ENCODE data around the gene GNA15. TPM values are rescaled to one million over a fixed set of nuclear protein-coding genes. Genes with fewer than 3 reads are reported as not detected.
"Not testable (repeated sequence)": the region's sequence is repeated elsewhere in the genome, so short reads cannot be mapped to it uniquely, and the experiment has no call there.

GNA15 gene
- total RNA-seq, 2 experiments from 2014 or later, result 22.8 to 23.6 TPM

GRCh38 chr19:3201072-3201700, 65.4 kb downstream of the GNA15 start:
- Mint-ChIP-seq H3K4me1 (no peaks in the 10 kb centered on the region), H3K36me3 (ENCODE audit: low read depth) (peaks cover 2% of the 10 kb centered on the region), H3K4me3 (no peak overlapping the region), H3K27ac (no peak overlapping the region), H3K27me3 (no peaks in the 10 kb centered on the region), H3K9me3 (no peaks in the 10 kb centered on the region)
- POLR2A ChIA-PET, result no interaction called here
- CTCF ChIA-PET, result no interaction called here
- DNase-seq, result no peak

GRCh38 chr19:3201911-3202310, 66.1 kb downstream of the GNA15 start:
- ChIA-PET POLR2A (no interaction called here), CTCF (no interaction called here)
- H3K4me1 Mint-ChIP-seq, result no peaks in the 10 kb centered on the region
- no peak overlapping the region for H3K27ac Mint-ChIP-seq
- no peak for DNase-seq
- peaks cover 2% of the 10 kb centered on the region for H3K36me3 Mint-ChIP-seq (ENCODE audit: low read depth)
- H3K4me3 Mint-ChIP-seq, result no peak overlapping the region
- no peaks in the 10 kb centered on the region for H3K9me3 Mint-ChIP-seq
- no peaks in the 10 kb centered on the region for H3K27me3 Mint-ChIP-seq

GRCh38 chr19:3202346-3202745, 66.5 kb downstream of the GNA15 start:
- Mint-ChIP-seq H3K4me3 (no peak overlapping the region), H3K4me1 (no peaks in the 10 kb centered on the region), H3K9me3 (no peaks in the 10 kb centered on the region), H3K27ac (no peak overlapping the region), H3K36me3 (ENCODE audit: low read depth) (peaks cover 2% of the 10 kb centered on the region), H3K27me3 (no peaks in the 10 kb centered on the region)
- ChIA-PET POLR2A (no interaction called here), CTCF (no interaction called here)
- no peak for DNase-seq

DNA sequence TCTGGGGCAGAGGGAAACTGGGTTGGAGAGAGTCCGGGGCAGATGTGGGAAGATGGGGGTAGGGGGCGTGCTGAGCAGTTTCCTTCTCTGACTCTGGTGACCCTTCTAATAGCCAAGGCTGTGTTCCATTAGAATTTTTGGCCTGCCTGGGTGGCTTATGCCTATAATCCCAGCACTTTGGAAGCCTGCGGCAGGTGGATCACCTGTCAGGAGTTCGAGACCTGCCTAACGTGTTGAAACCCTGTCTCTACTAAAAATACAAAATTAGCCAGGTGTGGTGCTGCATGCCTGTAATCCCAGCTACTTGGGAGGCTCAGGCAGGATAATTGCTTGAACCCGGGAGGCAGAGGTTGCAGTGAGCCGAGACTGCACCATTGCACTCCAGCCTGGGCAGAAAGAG, 67.1 kb downstream of the GNA15 start:
- H3K4me3 Mint-ChIP-seq; H3K27me3 Mint-ChIP-seq; POLR2A ChIA-PET; DNase-seq; H3K9me3 Mint-ChIP-seq; H3K36me3 Mint-ChIP-seq (ENCODE audit: low read depth); CTCF ChIA-PET; H3K4me1 Mint-ChIP-seq; H3K27ac Mint-ChIP-seq: not testable (repeated sequence)

DNA sequence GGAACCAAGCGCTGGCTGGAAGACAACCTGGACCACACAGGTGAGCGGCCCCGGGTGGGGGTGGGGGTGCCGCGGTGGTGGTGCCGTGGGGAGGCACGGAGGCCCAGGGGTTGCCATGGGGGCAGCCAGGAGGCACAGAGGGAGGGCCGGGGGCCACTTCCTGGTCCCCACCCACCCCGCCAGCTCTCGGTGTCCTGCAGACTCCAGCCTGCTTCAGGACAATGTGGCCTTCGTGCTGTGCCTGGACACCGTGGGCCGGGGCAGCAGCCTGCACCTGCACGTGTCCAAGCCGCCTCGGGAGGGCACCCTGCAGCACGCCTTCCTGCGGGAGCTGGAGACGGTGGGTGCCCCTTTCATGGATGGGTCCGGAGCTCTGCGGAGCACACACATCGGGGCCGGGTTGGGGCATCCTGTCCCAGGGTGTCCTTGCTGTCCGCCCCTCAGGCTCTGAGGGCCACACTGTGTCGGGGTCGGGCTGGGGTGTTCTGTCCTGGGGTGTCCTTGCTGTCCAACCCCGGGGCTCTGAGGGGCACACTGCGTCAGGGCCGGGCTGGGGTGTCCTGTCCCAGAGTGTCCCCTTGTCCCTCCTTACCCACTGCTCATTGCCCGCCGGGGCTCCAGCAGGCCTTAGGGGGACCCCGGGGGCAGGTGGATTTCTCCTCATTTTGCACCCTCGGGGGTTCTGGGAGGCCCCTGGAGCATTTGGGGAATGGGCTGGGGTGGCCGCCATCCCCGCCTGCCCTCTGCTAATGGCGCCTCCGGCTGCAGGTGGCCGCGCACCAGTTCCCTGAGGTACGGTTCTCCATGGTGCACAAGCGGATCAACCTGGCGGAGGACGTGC, 68.2 kb downstream of the GNA15 start:
- CTCF ChIA-PET, result no interaction called here

DNA sequence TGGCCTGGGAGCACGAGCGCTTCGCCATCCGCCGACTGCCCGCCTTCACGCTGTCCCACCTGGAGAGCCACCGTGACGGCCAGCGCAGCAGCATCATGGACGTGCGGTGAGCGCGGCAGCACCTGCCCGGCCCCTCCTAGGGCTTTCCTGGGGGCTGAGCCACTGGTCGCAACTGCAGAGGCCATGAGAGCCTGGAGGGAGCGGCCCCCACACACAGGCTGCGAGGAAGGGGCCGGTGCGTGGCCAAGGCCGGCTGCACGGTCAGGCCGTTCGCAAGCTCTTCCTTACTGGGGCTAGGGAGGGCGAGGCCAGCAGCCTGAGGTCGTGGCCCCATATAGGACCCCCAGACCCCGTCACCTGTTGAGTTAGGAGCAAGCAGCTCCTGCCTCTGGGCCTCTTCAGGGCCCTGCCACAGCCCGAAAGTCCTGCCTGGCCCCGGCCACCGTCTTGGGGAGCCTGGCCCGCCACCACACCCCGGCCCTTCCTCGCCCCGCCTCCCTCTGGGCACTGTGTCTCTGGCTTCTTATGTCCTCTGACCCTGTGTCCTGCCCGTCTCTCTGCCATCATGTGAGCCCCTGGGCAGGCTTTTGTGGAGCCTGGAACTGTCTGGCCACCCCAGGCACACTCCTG, 68.9 kb downstream of the GNA15 start:
- H3K27ac Mint-ChIP-seq, result no peak overlapping the region
- H3K4me3 Mint-ChIP-seq, result no peak overlapping the region
- H3K4me1 Mint-ChIP-seq, result no peaks in the 10 kb centered on the region
- peaks cover 2% of the 10 kb centered on the region for H3K36me3 Mint-ChIP-seq (ENCODE audit: low read depth)
- ChIA-PET CTCF (no interaction called here), POLR2A (no interaction called here)
- H3K9me3 Mint-ChIP-seq, result no peaks in the 10 kb centered on the region
- no peaks in the 10 kb centered on the region for H3K27me3 Mint-ChIP-seq
- no peak for DNase-seq

More for the DNA sequence above, 68.2 kb downstream of the GNA15 start:
- H3K9me3 Mint-ChIP-seq, result no peaks in the 10 kb centered on the region
- H3K27me3 Mint-ChIP-seq, result no peaks in the 10 kb centered on the region
- no peak overlapping the region for H3K4me3 Mint-ChIP-seq
- peaks cover 2% of the 10 kb centered on the region for H3K36me3 Mint-ChIP-seq (ENCODE audit: low read depth)
- no peak for DNase-seq
- H3K4me1 Mint-ChIP-seq, result no peaks in the 10 kb centered on the region
- H3K27ac Mint-ChIP-seq, result no peak overlapping the region
- POLR2A ChIA-PET, result no interaction called here

GRCh38 chr19:3206216-3206953, 70.6 kb downstream of the GNA15 start:
- Mint-ChIP-seq H3K27ac (no peak overlapping the region), H3K4me3 (no peak overlapping the region), H3K36me3 (ENCODE audit: low read depth) (peaks cover 2% of the 10 kb centered on the region), H3K27me3 (no peaks in the 10 kb centered on the region), H3K4me1 (peaks cover 5% of the 10 kb centered on the region), H3K9me3 (no peaks in the 10 kb centered on the region)
- ChIA-PET POLR2A (no interaction called here), CTCF (interaction anchor here (1.4 kb wide), 1 partner anchor 17 kb away, joined by 3 read pairs; no protein-coding TSS in a partner anchor)
- no peak for DNase-seq

GRCh38 chr19:3207461-3208242, 71.8 kb downstream of the GNA15 start:
- H3K9me3 Mint-ChIP-seq, result no peaks in the 10 kb centered on the region
- no peak overlapping the region for H3K4me3 Mint-ChIP-seq
- H3K27ac Mint-ChIP-seq, result no peak overlapping the region
- DNase-seq, result no peak
- ChIA-PET POLR2A (no interaction called here), CTCF (interaction anchor here (1.0 to 1.4 kb wide), 2 partner anchors 13 to 18 kb away, joined by 3 read pairs; no protein-coding TSS in a partner anchor)
- H3K36me3 Mint-ChIP-seq (ENCODE audit: low read depth), result peaks cover 2% of the 10 kb centered on the region
- peaks cover 5% of the 10 kb centered on the region for H3K4me1 Mint-ChIP-seq
- no peaks in the 10 kb centered on the region for H3K27me3 Mint-ChIP-seq

DNA sequence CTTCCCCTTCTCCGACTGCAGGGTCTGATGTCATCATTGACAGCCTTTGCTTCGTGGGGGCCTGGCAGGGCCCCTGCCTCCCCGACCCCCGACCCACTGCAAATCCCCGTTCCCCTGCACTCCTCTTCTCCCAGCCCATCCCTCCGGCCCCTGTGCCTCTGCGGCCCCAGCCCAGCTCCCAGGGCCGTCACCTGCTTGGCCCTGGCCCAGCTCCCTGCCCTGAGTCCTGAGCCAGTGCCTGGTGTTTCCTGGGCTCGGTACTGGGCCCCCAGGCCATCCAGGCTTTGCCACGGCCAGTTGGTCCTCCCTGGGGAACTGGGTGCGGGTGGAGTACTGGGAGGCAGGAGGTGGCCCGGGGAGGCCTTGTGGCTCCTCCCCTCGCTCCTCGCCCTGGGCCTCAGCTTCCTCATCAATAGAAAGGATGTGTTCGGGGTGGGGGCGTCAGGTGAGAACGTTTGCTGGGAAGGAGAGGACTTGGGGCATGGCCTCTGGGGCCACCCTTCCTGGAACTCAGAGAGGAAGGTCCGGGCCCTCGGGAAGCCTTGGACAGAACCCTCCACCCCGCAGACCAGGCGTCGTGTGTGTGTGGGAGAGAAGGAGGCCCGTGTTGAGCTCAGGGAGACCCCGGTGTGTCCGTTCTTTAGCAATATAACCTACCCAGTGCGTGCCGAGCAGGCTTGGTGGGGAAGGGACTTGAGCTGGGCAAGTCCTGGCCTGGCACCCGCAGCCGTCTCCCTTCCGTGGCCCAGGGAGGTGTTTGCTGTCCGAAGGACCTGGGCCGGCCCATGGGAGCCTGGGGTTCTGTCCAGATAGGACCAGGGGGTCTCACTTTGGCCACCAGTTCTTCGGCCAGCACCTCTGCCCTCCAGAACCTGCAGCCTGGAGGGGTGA, 72.7 kb downstream of the GNA15 start:
- peak overlapping the region; percentile 36 for H3K27ac Mint-ChIP-seq
- H3K4me1 Mint-ChIP-seq, result peaks cover 5% of the 10 kb centered on the region
- DNase-seq, result no peak
- H3K27me3 Mint-ChIP-seq, result no peaks in the 10 kb centered on the region
- CTCF ChIA-PET, result interaction anchor here (1.0 kb wide), 1 partner anchor 14 kb away, joined by 3 read pairs; no protein-coding TSS in a partner anchor
- POLR2A ChIA-PET, result no interaction called here
- no peak overlapping the region for H3K4me3 Mint-ChIP-seq
- no peaks in the 10 kb centered on the region for H3K9me3 Mint-ChIP-seq
- peaks cover 2% of the 10 kb centered on the region for H3K36me3 Mint-ChIP-seq (ENCODE audit: low read depth)

DNA sequence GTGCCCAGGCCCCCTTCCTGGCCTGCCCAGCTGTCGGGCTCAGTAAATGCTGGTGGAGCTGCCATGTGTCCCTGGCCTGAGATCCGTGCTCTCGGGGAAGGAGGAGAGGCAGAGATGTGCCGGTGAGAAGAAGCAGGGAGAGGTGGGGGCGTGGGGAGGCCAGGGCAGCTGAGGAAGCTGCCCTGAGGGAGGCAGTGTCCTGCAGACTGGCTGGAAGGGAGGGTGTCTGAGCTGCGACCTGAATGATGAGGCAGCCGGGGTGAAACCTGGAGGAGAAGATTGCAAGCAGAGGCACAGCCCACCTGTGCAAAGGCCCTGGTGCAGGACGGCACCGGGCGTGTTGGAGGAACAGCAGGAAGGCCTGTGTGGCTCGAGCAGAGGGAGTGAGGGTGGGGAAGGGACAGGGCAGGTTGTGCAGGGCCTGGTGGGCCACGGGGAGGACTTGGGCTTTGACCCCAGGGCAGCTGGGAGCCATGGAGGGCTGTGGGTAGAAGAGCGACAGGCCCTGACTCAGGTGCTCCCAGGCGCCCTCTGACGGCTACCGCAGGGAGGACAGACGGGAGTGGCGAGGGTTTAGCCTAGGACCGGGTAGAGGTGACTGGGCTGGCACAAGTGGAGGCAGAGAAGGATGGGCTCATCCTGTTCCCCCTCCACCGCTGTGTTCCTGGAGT, 74.6 kb downstream of the GNA15 start:
- Mint-ChIP-seq H3K27me3 (no peaks in the 10 kb centered on the region), H3K4me3 (no peak overlapping the region), H3K36me3 (ENCODE audit: low read depth) (no peaks in the 10 kb centered on the region), H3K9me3 (no peaks in the 10 kb centered on the region), H3K27ac (peak overlapping the region; percentile 60), H3K4me1 (peaks cover 5% of the 10 kb centered on the region)
- DNase-seq, result peak; percentile 70
- ChIA-PET CTCF (no interaction called here), POLR2A (no interaction called here)

- no peak overlapping the region for H3K4me3 Mint-ChIP-seq
- H3K27ac Mint-ChIP-seq, result no peak overlapping the region
- H3K9me3 Mint-ChIP-seq, result no peaks in the 10 kb centered on the region
- no peaks in the 10 kb centered on the region for H3K27me3 Mint-ChIP-seq
- H3K36me3 Mint-ChIP-seq (ENCODE audit: low read depth), result no peaks in the 10 kb centered on the region
- POLR2A ChIA-PET, result interaction anchor here (0.6 kb wide), 1 partner anchor 1268 kb away, joined by 7 read pairs; no protein-coding TSS in a partner anchor
- CTCF ChIA-PET, result interaction anchor here (0.6 to 0.9 kb wide), 2 partner anchors 13 to 236 kb away, joined by 3 to 4 read pairs; no protein-coding TSS in a partner anchor
- peaks cover 5% of the 10 kb centered on the region for H3K4me1 Mint-ChIP-seq
- no peak for DNase-seq
Observed at GRCh38 chr19:3211191-3211590, 75.4 kb downstream of the GNA15 start.
